ENCODE measurements around the gene MRPL36. TPM values are rescaled to one million over a fixed set of nuclear protein-coding genes. Genes with fewer than 3 reads are reported as not detected.
"Not testable (repeated sequence)": the region's sequence is repeated elsewhere in the genome, so short reads cannot be mapped to it uniquely, and the experiment has no call there.

The MRPL36 gene
- polyA plus RNA-seq, 1 donor (not counting 4 experiments of a cell fraction or from before 2014, with no cell fraction given) = 121 TPM

DNA sequence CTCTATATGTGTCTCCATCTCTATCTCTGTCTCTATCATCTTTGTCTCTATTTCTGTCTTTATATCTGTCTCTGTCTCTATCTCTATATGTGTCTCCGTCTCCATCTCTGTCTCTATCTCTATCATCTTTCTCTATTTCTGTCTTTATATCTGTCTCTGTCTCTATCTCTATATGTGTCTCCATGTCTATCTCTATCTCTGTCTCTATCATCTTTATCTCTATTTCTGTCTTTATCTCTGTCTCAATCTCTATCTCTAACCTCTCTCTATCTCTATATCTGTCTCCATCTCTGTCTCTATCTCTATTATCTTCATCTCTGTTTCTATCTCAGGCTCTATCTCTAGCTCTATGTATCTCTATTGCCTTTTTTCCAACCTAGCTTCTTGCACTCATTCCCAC is 46.1 kb upstream of the MRPL36 start:
- DNase-seq (ENCODE audit: low read depth, low spot score) (no peak), FAIRE-seq (no peak)
- dilution Hi-C loops (cut with MboI; ENCODE audit: extremely low pct_ligation_motif_present, low sequenced_read_pairs) = no loop called here

DNA sequence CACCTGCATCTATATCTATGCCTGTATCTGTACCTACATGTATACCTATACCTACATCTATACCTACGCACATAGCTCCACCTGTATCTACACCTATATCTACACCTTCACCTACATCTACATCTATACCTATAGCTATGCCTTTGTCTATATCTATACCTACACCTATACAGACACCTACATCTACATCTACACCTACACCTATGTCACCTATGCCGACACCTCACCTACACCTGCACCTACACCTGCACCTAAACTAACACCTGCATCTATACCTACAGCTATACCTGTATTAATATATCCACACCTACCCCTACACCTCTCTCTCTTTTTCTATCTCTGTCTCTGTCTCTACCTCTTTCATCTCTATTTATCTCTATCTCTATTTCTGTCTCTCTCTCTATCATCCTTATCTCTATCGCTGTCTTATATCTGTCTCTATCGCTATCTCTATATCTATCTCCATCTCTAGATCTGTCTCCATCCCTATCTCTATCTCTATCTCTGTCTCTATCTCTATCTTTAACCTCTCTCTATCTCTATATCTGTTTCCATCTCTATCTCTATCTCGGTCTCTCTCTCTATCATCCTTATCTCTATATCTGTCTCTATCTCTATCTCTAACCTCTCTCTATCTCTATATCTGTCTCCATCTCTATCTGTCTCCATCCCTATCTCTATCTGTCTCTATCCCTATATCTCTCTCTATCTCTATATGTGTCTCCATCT is 45.2 kb upstream of the MRPL36 start:
- peaks cover 3% of the 10 kb centered on the region for H3K27me3 ChIP-seq (ENCODE audit: control insufficient read depth, extremely low read depth, insufficient read depth, low read length)
- H3K9me3 ChIP-seq (ENCODE audit: control insufficient read depth, low read depth, low read length) = no peaks in the 10 kb centered on the region
- dilution Hi-C loops (cut with MboI; ENCODE audit: extremely low pct_ligation_motif_present, low sequenced_read_pairs) = no loop called here
- TF ChIP-seq EZH2 (IDR thresholded peaks at IDR 0.05; ENCODE audit: low read length) = no peak
- TF ChIP-seq, protein P1, sequence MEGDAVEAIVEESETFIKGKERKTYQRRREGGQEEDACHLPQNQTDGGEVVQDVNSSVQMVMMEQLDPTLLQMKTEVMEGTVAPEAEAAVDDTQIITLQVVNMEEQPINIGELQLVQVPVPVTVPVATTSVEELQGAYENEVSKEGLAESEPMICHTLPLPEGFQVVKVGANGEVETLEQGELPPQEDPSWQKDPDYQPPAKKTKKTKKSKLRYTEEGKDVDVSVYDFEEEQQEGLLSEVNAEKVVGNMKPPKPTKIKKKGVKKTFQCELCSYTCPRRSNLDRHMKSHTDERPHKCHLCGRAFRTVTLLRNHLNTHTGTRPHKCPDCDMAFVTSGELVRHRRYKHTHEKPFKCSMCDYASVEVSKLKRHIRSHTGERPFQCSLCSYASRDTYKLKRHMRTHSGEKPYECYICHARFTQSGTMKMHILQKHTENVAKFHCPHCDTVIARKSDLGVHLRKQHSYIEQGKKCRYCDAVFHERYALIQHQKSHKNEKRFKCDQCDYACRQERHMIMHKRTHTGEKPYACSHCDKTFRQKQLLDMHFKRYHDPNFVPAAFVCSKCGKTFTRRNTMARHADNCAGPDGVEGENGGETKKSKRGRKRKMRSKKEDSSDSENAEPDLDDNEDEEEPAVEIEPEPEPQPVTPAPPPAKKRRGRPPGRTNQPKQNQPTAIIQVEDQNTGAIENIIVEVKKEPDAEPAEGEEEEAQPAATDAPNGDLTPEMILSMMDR (optimal IDR thresholded peaks at IDR 0.05 in 1 of 3, IDR thresholded peaks at IDR 0.05 in 1 of 3, conservative IDR thresholded peaks at IDR 0.05 in 1 of 3; ENCODE audit: extremely low read depth in 1 of 3, insufficient read depth in 2 of 3, low read length in 3 of 3) = no peak
- DNase-seq (ENCODE audit: low read depth, low spot score) = no peak
- H2AFZ ChIP-seq (ENCODE audit: control insufficient read depth, low read length) = no peak overlapping the region
- H3K4me3 ChIP-seq (ENCODE audit: control insufficient read depth in 2 of 3, extremely low read depth in 1 of 3, insufficient read depth in 2 of 3, low read depth in 1 of 3, low read length in 3 of 3) = no peak overlapping the region
- no peak overlapping the region for H3K4me2 ChIP-seq (ENCODE audit: control insufficient read depth, extremely low read depth, insufficient read depth, low read depth, low read length)
- no peaks in the 10 kb centered on the region for H3K4me1 ChIP-seq (ENCODE audit: control insufficient read depth, extremely low read depth, insufficient read depth, low read length)
- no peak overlapping the region for H3K9ac ChIP-seq (ENCODE audit: control insufficient read depth, extremely low read depth, insufficient read depth, low read length)
- no peaks in the 10 kb centered on the region for H3K9me1 ChIP-seq (ENCODE audit: control insufficient read depth, extremely low read depth, insufficient read depth, low read length)
- H3K36me3 ChIP-seq (ENCODE audit: control insufficient read depth in 2 of 2, extremely low read depth in 1 of 2, insufficient read depth in 2 of 2, low read length in 2 of 2) = no peaks in the 10 kb centered on the region
- H3K27ac ChIP-seq (ENCODE audit: control insufficient read depth, insufficient read depth, low read length) = no peak overlapping the region
- H3K79me2 ChIP-seq (ENCODE audit: control insufficient read depth, insufficient read depth, low read length) = no peaks in the 10 kb centered on the region
- no peak for FAIRE-seq
- H4K20me1 ChIP-seq (ENCODE audit: control insufficient read depth, extremely low read depth, insufficient read depth, low read length) = no peaks in the 10 kb centered on the region

More for the DNA sequence above, 46.1 kb upstream of the MRPL36 start:
- Histone ChIP-seq H3K27ac (ENCODE audit: control insufficient read depth, insufficient read depth, low read length) (no peak overlapping the region), H4K20me1 (ENCODE audit: control insufficient read depth, extremely low read depth, insufficient read depth, low read length) (no peaks in the 10 kb centered on the region), H3K27me3 (ENCODE audit: control insufficient read depth, extremely low read depth, insufficient read depth, low read length) (peaks cover 11% of the 10 kb centered on the region), H3K79me2 (ENCODE audit: control insufficient read depth, insufficient read depth, low read length) (no peaks in the 10 kb centered on the region), H3K9me1 (ENCODE audit: control insufficient read depth, extremely low read depth, insufficient read depth, low read length) (no peaks in the 10 kb centered on the region), H2AFZ (ENCODE audit: control insufficient read depth, low read length) (no peak overlapping the region), H3K4me1 (ENCODE audit: control insufficient read depth, extremely low read depth, insufficient read depth, low read length) (no peaks in the 10 kb centered on the region), H3K9me3 (ENCODE audit: control insufficient read depth, low read depth, low read length) (no peaks in the 10 kb centered on the region), H3K4me2 (ENCODE audit: control insufficient read depth, extremely low read depth, insufficient read depth, low read depth, low read length) (no peak overlapping the region), H3K9ac (ENCODE audit: control insufficient read depth, extremely low read depth, insufficient read depth, low read length) (no peak overlapping the region), H3K4me3 (ENCODE audit: control insufficient read depth in 2 of 3, extremely low read depth in 1 of 3, insufficient read depth in 2 of 3, low read depth in 1 of 3, low read length in 3 of 3) (no peak overlapping the region), H3K36me3 (ENCODE audit: control insufficient read depth in 2 of 2, extremely low read depth in 1 of 2, insufficient read depth in 2 of 2, low read length in 2 of 2) (no peaks in the 10 kb centered on the region)
- TF ChIP-seq EZH2 (IDR thresholded peaks at IDR 0.05; ENCODE audit: low read length) = no peak
- TF ChIP-seq, protein P1 (optimal IDR thresholded peaks at IDR 0.05 in 1 of 3, IDR thresholded peaks at IDR 0.05 in 1 of 3, conservative IDR thresholded peaks at IDR 0.05 in 1 of 3; ENCODE audit: extremely low read depth in 1 of 3, insufficient read depth in 2 of 3, low read length in 3 of 3) = no peak

DNA sequence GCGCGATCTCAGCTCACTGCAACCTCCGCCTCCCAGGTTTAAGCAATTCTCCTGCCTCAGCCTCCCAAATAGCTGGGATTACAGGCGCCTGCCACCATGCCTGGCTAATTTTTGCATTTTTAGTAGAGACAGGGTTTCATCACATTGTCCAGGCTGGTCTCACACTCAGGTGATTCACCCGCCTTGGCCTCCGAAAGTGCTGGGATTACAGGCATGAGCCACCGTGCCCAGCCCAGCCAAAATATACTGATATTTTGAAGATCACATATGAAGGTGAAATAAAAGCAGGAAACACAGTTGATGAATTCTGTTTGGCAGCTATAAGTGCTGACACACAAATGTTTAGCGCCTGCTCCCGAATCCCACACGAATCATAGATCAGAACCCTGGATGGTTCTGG is 44.1 kb upstream of the MRPL36 start:
- H3K27me3 ChIP-seq (ENCODE audit: control insufficient read depth, extremely low read depth, insufficient read depth, low read length); FAIRE-seq; H4K20me1 ChIP-seq (ENCODE audit: control insufficient read depth, extremely low read depth, insufficient read depth, low read length); H3K4me1 ChIP-seq (ENCODE audit: control insufficient read depth, extremely low read depth, insufficient read depth, low read length); H3K9ac ChIP-seq (ENCODE audit: control insufficient read depth, extremely low read depth, insufficient read depth, low read length); H3K4me2 ChIP-seq (ENCODE audit: control insufficient read depth, extremely low read depth, insufficient read depth, low read depth, low read length); H3K4me3 ChIP-seq (ENCODE audit: control insufficient read depth in 2 of 3, extremely low read depth in 1 of 3, insufficient read depth in 2 of 3, low read depth in 1 of 3, low read length in 3 of 3); H3K79me2 ChIP-seq (ENCODE audit: control insufficient read depth, insufficient read depth, low read length); H3K27ac ChIP-seq (ENCODE audit: control insufficient read depth, insufficient read depth, low read length); H3K9me1 ChIP-seq (ENCODE audit: control insufficient read depth, extremely low read depth, insufficient read depth, low read length); H3K9me3 ChIP-seq (ENCODE audit: control insufficient read depth, low read depth, low read length); dilution Hi-C loops (cut with MboI; ENCODE audit: extremely low pct_ligation_motif_present, low sequenced_read_pairs); H2AFZ ChIP-seq (ENCODE audit: control insufficient read depth, low read length); DNase-seq (ENCODE audit: low read depth, low spot score); H3K36me3 ChIP-seq (ENCODE audit: control insufficient read depth in 2 of 2, extremely low read depth in 1 of 2, insufficient read depth in 2 of 2, low read length in 2 of 2): not testable (repeated sequence)

Measured in keratinocyte (primary cell).